Measurements from ENCODE around the gene AQP12A. TPM values are rescaled to one million over a fixed set of nuclear protein-coding genes. Genes with fewer than 3 reads are reported as not detected.
"Not testable (repeated sequence)": the region's sequence is repeated elsewhere in the genome, so short reads cannot be mapped to it uniquely, and the experiment has no call there.

The AQP12A gene
- total RNA-seq, 1 experiment from 2014 or later, result not detected

- H3K4me1 ChIP-seq (ENCODE audit: control insufficient read depth, insufficient read depth, low read length); H3K9me3 ChIP-seq (ENCODE audit: control insufficient read depth, insufficient read depth, low read depth, low read length); DNase-seq (ENCODE audit: low read depth, low spot score); H3K4me3 ChIP-seq (ENCODE audit: low read depth in 2 of 2, low read length in 2 of 2); intact Hi-C loops (cut with micrococcal nuclease; ENCODE audit: unreplicated experiment); ATAC-seq; H3K36me3 ChIP-seq (ENCODE audit: control insufficient read depth, insufficient read depth, low read length); in situ Hi-C loops (cut with HindIII; ENCODE audit: low pct_unique_long_range_greater_than_20kb, low sequenced_read_pairs); H3K27ac ChIP-seq (ENCODE audit: low read length); H3K27me3 ChIP-seq (ENCODE audit: control insufficient read depth, insufficient read depth, low read length); BruUV-seq (replicated peaks); POLR2A ChIA-PET; CTCF ChIA-PET: not testable (repeated sequence)
Observed at GRCh38 chr2:240692583-240693561, 1.2 kb downstream of the AQP12A start.

- in situ Hi-C loops (cut with HindIII; ENCODE audit: low pct_unique_long_range_greater_than_20kb, low sequenced_read_pairs); H3K9me3 ChIP-seq (ENCODE audit: control insufficient read depth, insufficient read depth, low read depth, low read length); intact Hi-C loops (cut with micrococcal nuclease; ENCODE audit: unreplicated experiment); CTCF ChIA-PET; POLR2A ChIA-PET; H3K4me3 ChIP-seq (ENCODE audit: low read depth in 2 of 2, low read length in 2 of 2); H3K27ac ChIP-seq (ENCODE audit: low read length); ATAC-seq; DNase-seq (ENCODE audit: low read depth, low spot score); H3K36me3 ChIP-seq (ENCODE audit: control insufficient read depth, insufficient read depth, low read length); H3K27me3 ChIP-seq (ENCODE audit: control insufficient read depth, insufficient read depth, low read length); H3K4me1 ChIP-seq (ENCODE audit: control insufficient read depth, insufficient read depth, low read length); BruUV-seq (replicated peaks): not testable (repeated sequence)
Observed at GRCh38 chr2:240694304-240694703, 2.6 kb downstream of the AQP12A start.

GRCh38 chr2:240695593-240695992, 3.9 kb downstream of the AQP12A start:
- H3K36me3 ChIP-seq (ENCODE audit: control insufficient read depth, insufficient read depth, low read length); intact Hi-C loops (cut with micrococcal nuclease; ENCODE audit: unreplicated experiment); H3K4me3 ChIP-seq (ENCODE audit: low read depth in 2 of 2, low read length in 2 of 2); BruUV-seq (replicated peaks); CTCF ChIA-PET; POLR2A ChIA-PET; H3K27ac ChIP-seq (ENCODE audit: low read length); H3K9me3 ChIP-seq (ENCODE audit: control insufficient read depth, insufficient read depth, low read depth, low read length); H3K27me3 ChIP-seq (ENCODE audit: control insufficient read depth, insufficient read depth, low read length); in situ Hi-C loops (cut with HindIII; ENCODE audit: low pct_unique_long_range_greater_than_20kb, low sequenced_read_pairs); DNase-seq (ENCODE audit: low read depth, low spot score); ATAC-seq; H3K4me1 ChIP-seq (ENCODE audit: control insufficient read depth, insufficient read depth, low read length): not testable (repeated sequence)

- H3K4me3 ChIP-seq (ENCODE audit: low read depth in 2 of 2, low read length in 2 of 2); H3K27me3 ChIP-seq (ENCODE audit: control insufficient read depth, insufficient read depth, low read length); intact Hi-C loops (cut with micrococcal nuclease; ENCODE audit: unreplicated experiment); CTCF ChIA-PET; BruUV-seq (replicated peaks); in situ Hi-C loops (cut with HindIII; ENCODE audit: low pct_unique_long_range_greater_than_20kb, low sequenced_read_pairs); H3K4me1 ChIP-seq (ENCODE audit: control insufficient read depth, insufficient read depth, low read length); POLR2A ChIA-PET; H3K36me3 ChIP-seq (ENCODE audit: control insufficient read depth, insufficient read depth, low read length); DNase-seq (ENCODE audit: low read depth, low spot score); H3K9me3 ChIP-seq (ENCODE audit: control insufficient read depth, insufficient read depth, low read depth, low read length); ATAC-seq; H3K27ac ChIP-seq (ENCODE audit: low read length): not testable (repeated sequence)
Observed at GRCh38 chr2:240696469-240696868, 4.8 kb downstream of the AQP12A start.

- H3K4me1 ChIP-seq (ENCODE audit: control insufficient read depth, insufficient read depth, low read length); H3K4me3 ChIP-seq (ENCODE audit: low read depth in 2 of 2, low read length in 2 of 2); H3K27ac ChIP-seq (ENCODE audit: low read length); intact Hi-C loops (cut with micrococcal nuclease; ENCODE audit: unreplicated experiment); in situ Hi-C loops (cut with HindIII; ENCODE audit: low pct_unique_long_range_greater_than_20kb, low sequenced_read_pairs); CTCF ChIA-PET; BruUV-seq (replicated peaks); H3K9me3 ChIP-seq (ENCODE audit: control insufficient read depth, insufficient read depth, low read depth, low read length); POLR2A ChIA-PET; H3K36me3 ChIP-seq (ENCODE audit: control insufficient read depth, insufficient read depth, low read length); H3K27me3 ChIP-seq (ENCODE audit: control insufficient read depth, insufficient read depth, low read length); DNase-seq (ENCODE audit: low read depth, low spot score): not testable (repeated sequence)
- ATAC-seq, result peak; percentile 62
Observed at GRCh38 chr2:240698852-240699561, 7.3 kb downstream of the AQP12A start.

GRCh38 chr2:240699835-240700234, 8.2 kb downstream of the AQP12A start:
- H3K36me3 ChIP-seq (ENCODE audit: control insufficient read depth, insufficient read depth, low read length); H3K4me3 ChIP-seq (ENCODE audit: low read depth in 2 of 2, low read length in 2 of 2); POLR2A ChIA-PET; intact Hi-C loops (cut with micrococcal nuclease; ENCODE audit: unreplicated experiment); DNase-seq (ENCODE audit: low read depth, low spot score); H3K9me3 ChIP-seq (ENCODE audit: control insufficient read depth, insufficient read depth, low read depth, low read length); in situ Hi-C loops (cut with HindIII; ENCODE audit: low pct_unique_long_range_greater_than_20kb, low sequenced_read_pairs); H3K27ac ChIP-seq (ENCODE audit: low read length); H3K4me1 ChIP-seq (ENCODE audit: control insufficient read depth, insufficient read depth, low read length); BruUV-seq (replicated peaks); H3K27me3 ChIP-seq (ENCODE audit: control insufficient read depth, insufficient read depth, low read length); ATAC-seq: not testable (repeated sequence)
- CTCF ChIA-PET, result interaction anchor here (0.6 kb wide), 1 partner anchor 134 kb away, joined by 3 read pairs; no protein-coding TSS in a partner anchor

- H3K27me3 ChIP-seq (ENCODE audit: control insufficient read depth, insufficient read depth, low read length); H3K4me1 ChIP-seq (ENCODE audit: control insufficient read depth, insufficient read depth, low read length); ATAC-seq; CTCF ChIA-PET; in situ Hi-C loops (cut with HindIII; ENCODE audit: low pct_unique_long_range_greater_than_20kb, low sequenced_read_pairs); POLR2A ChIA-PET; H3K27ac ChIP-seq (ENCODE audit: low read length); intact Hi-C loops (cut with micrococcal nuclease; ENCODE audit: unreplicated experiment); H3K4me3 ChIP-seq (ENCODE audit: low read depth in 2 of 2, low read length in 2 of 2); H3K9me3 ChIP-seq (ENCODE audit: control insufficient read depth, insufficient read depth, low read depth, low read length); H3K36me3 ChIP-seq (ENCODE audit: control insufficient read depth, insufficient read depth, low read length); BruUV-seq (replicated peaks); DNase-seq (ENCODE audit: low read depth, low spot score): not testable (repeated sequence)
Observed at GRCh38 chr2:240700616-240701015, 8.9 kb downstream of the AQP12A start.
